22Rv1 (cell line): ENCODE measurements around the gene PNPLA7.

Experiments used
- CTCF ChIP-seq: fragments of 450-650 bp; IDR thresholded peaks from 2 replicates; pipeline ENCODE4 v1.5.1; 2017; ENCODE audit warnings: mild to moderate bottlenecking
- ZFX ChIP-seq: fragments of 450-650 bp; IDR thresholded peaks from 2 replicates; pipeline ENCODE4 v1.6.1; 2017; ENCODE audit warnings: antibody characterized with exemption, borderline replicate concordance

DNA sequence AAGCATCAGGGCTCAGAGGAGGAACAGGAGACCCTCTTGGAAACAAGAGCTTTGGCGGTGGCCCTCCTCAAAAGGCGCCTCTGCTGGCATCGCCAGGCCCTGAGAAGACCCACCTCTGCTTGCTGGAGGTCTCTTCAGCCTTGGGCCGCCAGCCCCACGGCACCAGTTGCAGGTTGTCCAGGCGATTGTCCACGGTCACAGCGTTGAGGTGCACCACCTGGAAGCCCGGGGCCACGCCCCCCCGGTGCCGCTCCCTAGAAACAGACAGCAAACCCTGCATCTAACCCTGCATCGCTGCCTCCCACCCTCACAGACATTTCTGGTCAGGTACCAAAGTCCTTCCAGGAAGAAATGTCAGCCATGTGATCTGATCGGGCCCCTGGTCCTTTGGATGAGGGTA lies 36.7 kb upstream of the PNPLA7 start:
- TF ChIP-seq CTCF (no peak), ZFX (no peak)
